Stimulated activated CD4-positive, alpha-beta T cell treated with anti-CD3 and anti-CD28 coated beads, Interleukin-15, amount 100 ng/mL, for 24 hours (primary cell): Measurements from ENCODE around the gene MYO3A.

ENCODE experiments used
- DNase-seq: peaks from one replicate; pipeline ENCODE4 v3.0.0-alpha.2; 2020

MYO3A gene

GRCh38 chr10:25933653-25934608, at the start of gene MYO3A:
TSS of gene MYO3A (plus strand) at chr10:25934229. CDS start at chr10:25952111, 17,882 bp downstream.
- DNase-seq = peak; percentile 2

- no peak for DNase-seq
These were observed 45.4 kb upstream of the MYO3A start for GRCh38 chr10:25888627-25889026.

- no peak for DNase-seq
These were observed 43.0 kb upstream of the MYO3A start for GRCh38 chr10:25890995-25891394.

GRCh38 chr10:25895856-25896255, 38.2 kb upstream of the MYO3A start:
- DNase-seq = no peak

- DNase-seq = no peak
These were observed 37.6 kb upstream of the MYO3A start for GRCh38 chr10:25896421-25896820.

- DNase-seq = no peak
These were observed 34.7 kb upstream of the MYO3A start for GRCh38 chr10:25899304-25899703.

- no peak for DNase-seq
These were observed 32.8 kb upstream of the MYO3A start for GRCh38 chr10:25901199-25901598.

GRCh38 chr10:25902002-25902401, 32.0 kb upstream of the MYO3A start:
- DNase-seq = no peak

GRCh38 chr10:25907261-25907660, 26.8 kb upstream of the MYO3A start:
- no peak for DNase-seq

- DNase-seq = no peak
These were observed 21.2 kb upstream of the MYO3A start for GRCh38 chr10:25912866-25913265.

GRCh38 chr10:25914776-25915175, 19.3 kb upstream of the MYO3A start:
- DNase-seq = no peak

- DNase-seq = peak; percentile 47
These were observed 651 bp downstream of the MYO3A start for GRCh38 chr10:25934621-25935139.

GRCh38 chr10:25938405-25938804, 4.4 kb downstream of the MYO3A start:
- DNase-seq = no peak

- no peak for DNase-seq
These were observed 10.7 kb downstream of the MYO3A start for GRCh38 chr10:25944771-25945170.

GRCh38 chr10:25952857-25953256, 18.8 kb downstream of the MYO3A start:
- DNase-seq = no peak

GRCh38 chr10:25954851-25955250, 20.8 kb downstream of the MYO3A start:
- DNase-seq = no peak

- DNase-seq = no peak
These were observed 25.7 kb downstream of the MYO3A start for GRCh38 chr10:25959540-25960232.

GRCh38 chr10:25965584-25965983, 31.6 kb downstream of the MYO3A start:
- no peak for DNase-seq

GRCh38 chr10:25966844-25967243, 32.8 kb downstream of the MYO3A start:
- DNase-seq = no peak

- no peak for DNase-seq
These were observed 38.6 kb downstream of the MYO3A start for GRCh38 chr10:25972631-25973030.

- DNase-seq = no peak
These were observed 40.9 kb downstream of the MYO3A start for GRCh38 chr10:25974897-25975459.

- no peak for DNase-seq
These were observed 44.7 kb downstream of the MYO3A start for GRCh38 chr10:25978771-25979170.

GRCh38 chr10:25982107-25982506, 48.1 kb downstream of the MYO3A start:
- DNase-seq = no peak
